Activated T-helper 2 cell treated with anti-CD3 and anti-CD28 coated beads, Interferon-gamma antibody, Interleukin-2, Interleukin-4, amounts not matched to agents 10 μg/mL and 5 μg/mL and 100 μg/mL, durations not matched to agents 14 hours and 24 hours and 36 hours (primary cell): ENCODE data around the gene DDN. TPM values are rescaled to one million over a fixed set of nuclear protein-coding genes. Genes with fewer than 3 reads are reported as not detected.

Experiments
- DNase-seq: peaks from one replicate; pipeline ENCODE4 v3.0.0; 2021; ENCODE audit warnings: low spot score
- H3K27ac Mint-ChIP-seq: one replicate; pipeline ENCODE4 v1.8.0; 2021; ENCODE audit warnings: mixed read lengths
- H3K27me3 Mint-ChIP-seq: one replicate; pipeline ENCODE4 v1.8.0; 2021; ENCODE audit warnings: low read depth, mixed read lengths
- H3K36me3 Mint-ChIP-seq: one replicate; pipeline ENCODE4 v1.8.0; 2021; ENCODE audit warnings: low read depth, mixed read lengths
- H3K4me1 Mint-ChIP-seq: one replicate; pipeline ENCODE4 v1.8.0; 2021; ENCODE audit warnings: low read depth, mixed read lengths
- H3K4me3 Mint-ChIP-seq: one replicate; pipeline ENCODE4 v1.8.0; 2021; ENCODE audit warnings: low read depth, mild to moderate bottlenecking, moderate library complexity, mixed read lengths
- H3K9me3 Mint-ChIP-seq: one replicate; pipeline ENCODE4 v1.8.0; 2021; ENCODE audit warnings: mixed read lengths
- intact Hi-C: fragments of 100-400 bp; cut with micrococcal nuclease; formaldehyde crosslinking; loops from one replicate; pipeline ENCODE4 v1.15.1; 2023
- total RNA-seq: library from RNA; stranded (reverse); gene quantifications from 2 replicates; pipeline ENCODE4 v1.2.3, GENCODE V29; 2022

DDN gene
- total RNA-seq, 1 donor from 2014 or later: 0.91 TPM

- Mint-ChIP-seq H3K9me3 (no peaks in the 10 kb centered on the region), H3K27ac (no peak overlapping the region), H3K27me3 (no peaks in the 10 kb centered on the region), H3K36me3 (peaks cover 87% of the 10 kb centered on the region), H3K4me1 (no peaks in the 10 kb centered on the region), H3K4me3 (no peak overlapping the region)
- intact Hi-C loops: no loop called here
- DNase-seq: no peak
Observed at GRCh38 chr12:49037947-49038237, 38.7 kb upstream of the DDN start.

- no peak for DNase-seq
- peaks cover 87% of the 10 kb centered on the region for H3K36me3 Mint-ChIP-seq
- H3K4me3 Mint-ChIP-seq: no peak overlapping the region
- intact Hi-C loops: no loop called here
- no peaks in the 10 kb centered on the region for H3K9me3 Mint-ChIP-seq
- H3K27ac Mint-ChIP-seq: no peak overlapping the region
- no peaks in the 10 kb centered on the region for H3K4me1 Mint-ChIP-seq
- no peaks in the 10 kb centered on the region for H3K27me3 Mint-ChIP-seq
Observed at GRCh38 chr12:49037111-49037946, 38.2 kb upstream of the DDN start.

GRCh38 chr12:49036029-49036428, 36.9 kb upstream of the DDN start:
- Mint-ChIP-seq H3K9me3 (no peaks in the 10 kb centered on the region), H3K4me3 (no peak overlapping the region), H3K4me1 (no peaks in the 10 kb centered on the region), H3K27me3 (no peaks in the 10 kb centered on the region), H3K27ac (no peak overlapping the region), H3K36me3 (peaks cover 85% of the 10 kb centered on the region)
- intact Hi-C loops: no loop called here
- DNase-seq: no peak

- no peak overlapping the region for H3K4me3 Mint-ChIP-seq
- H3K4me1 Mint-ChIP-seq: no peaks in the 10 kb centered on the region
- peaks cover 78% of the 10 kb centered on the region for H3K36me3 Mint-ChIP-seq
- intact Hi-C loops: no loop called here
- no peaks in the 10 kb centered on the region for H3K27me3 Mint-ChIP-seq
- no peaks in the 10 kb centered on the region for H3K9me3 Mint-ChIP-seq
- no peak for DNase-seq
- H3K27ac Mint-ChIP-seq: no peak overlapping the region
Observed at GRCh38 chr12:49034286-49034622, 35.1 kb upstream of the DDN start.

GRCh38 chr12:49033611-49034285, 34.6 kb upstream of the DDN start:
- no peak overlapping the region for H3K4me3 Mint-ChIP-seq
- no peak for DNase-seq
- intact Hi-C loops: no loop called here
- H3K9me3 Mint-ChIP-seq: no peaks in the 10 kb centered on the region
- H3K27ac Mint-ChIP-seq: no peak overlapping the region
- H3K36me3 Mint-ChIP-seq: peaks cover 76% of the 10 kb centered on the region
- H3K4me1 Mint-ChIP-seq: no peaks in the 10 kb centered on the region
- H3K27me3 Mint-ChIP-seq: no peaks in the 10 kb centered on the region

- H3K27ac Mint-ChIP-seq: no peak overlapping the region
- peaks cover 78% of the 10 kb centered on the region for H3K36me3 Mint-ChIP-seq
- no peaks in the 10 kb centered on the region for H3K9me3 Mint-ChIP-seq
- H3K4me3 Mint-ChIP-seq: no peak overlapping the region
- DNase-seq: no peak
- intact Hi-C loops: no loop called here
- H3K4me1 Mint-ChIP-seq: no peaks in the 10 kb centered on the region
- H3K27me3 Mint-ChIP-seq: no peaks in the 10 kb centered on the region
Observed at GRCh38 chr12:49032679-49033447, 33.7 kb upstream of the DDN start.

GRCh38 chr12:49032276-49032675, 33.1 kb upstream of the DDN start:
- no peak for DNase-seq

GRCh38 chr12:49031573-49032161, 32.5 kb upstream of the DDN start:
- H3K9me3 Mint-ChIP-seq: no peaks in the 10 kb centered on the region
- intact Hi-C loops: no loop called here
- no peaks in the 10 kb centered on the region for H3K27me3 Mint-ChIP-seq
- H3K4me3 Mint-ChIP-seq: no peak overlapping the region
- no peak overlapping the region for H3K27ac Mint-ChIP-seq
- no peaks in the 10 kb centered on the region for H3K4me1 Mint-ChIP-seq
- DNase-seq: no peak
- peaks cover 80% of the 10 kb centered on the region for H3K36me3 Mint-ChIP-seq

More at GRCh38 chr12:49032276-49032675, 33.1 kb upstream of the DDN start:
- Mint-ChIP-seq H3K4me1 (no peaks in the 10 kb centered on the region), H3K27me3 (no peaks in the 10 kb centered on the region), H3K27ac (no peak overlapping the region), H3K9me3 (no peaks in the 10 kb centered on the region), H3K4me3 (no peak overlapping the region), H3K36me3 (peaks cover 80% of the 10 kb centered on the region)
- intact Hi-C loops: no loop called here

- H3K4me3 Mint-ChIP-seq: no peak overlapping the region
- no peak overlapping the region for H3K27ac Mint-ChIP-seq
- H3K27me3 Mint-ChIP-seq: no peaks in the 10 kb centered on the region
- H3K4me1 Mint-ChIP-seq: no peaks in the 10 kb centered on the region
- DNase-seq: no peak
- peaks cover 79% of the 10 kb centered on the region for H3K36me3 Mint-ChIP-seq
- intact Hi-C loops: no loop called here
- H3K9me3 Mint-ChIP-seq: no peaks in the 10 kb centered on the region
Observed at GRCh38 chr12:49030714-49031572, 31.8 kb upstream of the DDN start.

GRCh38 chr12:49030119-49030518, 30.9 kb upstream of the DDN start:
- no peaks in the 10 kb centered on the region for H3K4me1 Mint-ChIP-seq
- H3K27ac Mint-ChIP-seq: no peak overlapping the region

GRCh38 chr12:49028666-49029275, 29.6 kb upstream of the DDN start:
- no peak overlapping the region for H3K27ac Mint-ChIP-seq
- H3K27me3 Mint-ChIP-seq: no peaks in the 10 kb centered on the region
- H3K36me3 Mint-ChIP-seq: peaks cover 69% of the 10 kb centered on the region
- H3K4me3 Mint-ChIP-seq: no peak overlapping the region
- H3K4me1 Mint-ChIP-seq: no peaks in the 10 kb centered on the region
- no peak for DNase-seq
- intact Hi-C loops: no loop called here
- H3K9me3 Mint-ChIP-seq: no peaks in the 10 kb centered on the region

More at GRCh38 chr12:49030119-49030518, 30.9 kb upstream of the DDN start:
- H3K4me3 Mint-ChIP-seq: no peak overlapping the region
- no peak for DNase-seq
- peaks cover 76% of the 10 kb centered on the region for H3K36me3 Mint-ChIP-seq
- H3K9me3 Mint-ChIP-seq: no peaks in the 10 kb centered on the region
- intact Hi-C loops: no loop called here
- no peaks in the 10 kb centered on the region for H3K27me3 Mint-ChIP-seq
